Stimulated activated CD8-positive, alpha-beta memory T cell treated with anti-CD3 and anti-CD28 coated beads, Interleukin-4, amount 100 ng/mL, for 4 hours (primary cell): ENCODE results near the gene C2orf42.
"Not testable (repeated sequence)": the region's sequence is repeated elsewhere in the genome, so short reads cannot be mapped to it uniquely, and the experiment has no call there.

Experiments used
- DNase-seq, 2 donors: peaks; one replicate each; pipeline ENCODE4 v3.0.0-alpha.2; 2020; ENCODE audit warnings: low read depth in 2 of 2, low spot score in 1 of 2

C2orf42 gene

GRCh38 chr2:70132244-70133126 is 58.3 kb downstream of the C2orf42 start:
- DNase-seq: no peak

DNA sequence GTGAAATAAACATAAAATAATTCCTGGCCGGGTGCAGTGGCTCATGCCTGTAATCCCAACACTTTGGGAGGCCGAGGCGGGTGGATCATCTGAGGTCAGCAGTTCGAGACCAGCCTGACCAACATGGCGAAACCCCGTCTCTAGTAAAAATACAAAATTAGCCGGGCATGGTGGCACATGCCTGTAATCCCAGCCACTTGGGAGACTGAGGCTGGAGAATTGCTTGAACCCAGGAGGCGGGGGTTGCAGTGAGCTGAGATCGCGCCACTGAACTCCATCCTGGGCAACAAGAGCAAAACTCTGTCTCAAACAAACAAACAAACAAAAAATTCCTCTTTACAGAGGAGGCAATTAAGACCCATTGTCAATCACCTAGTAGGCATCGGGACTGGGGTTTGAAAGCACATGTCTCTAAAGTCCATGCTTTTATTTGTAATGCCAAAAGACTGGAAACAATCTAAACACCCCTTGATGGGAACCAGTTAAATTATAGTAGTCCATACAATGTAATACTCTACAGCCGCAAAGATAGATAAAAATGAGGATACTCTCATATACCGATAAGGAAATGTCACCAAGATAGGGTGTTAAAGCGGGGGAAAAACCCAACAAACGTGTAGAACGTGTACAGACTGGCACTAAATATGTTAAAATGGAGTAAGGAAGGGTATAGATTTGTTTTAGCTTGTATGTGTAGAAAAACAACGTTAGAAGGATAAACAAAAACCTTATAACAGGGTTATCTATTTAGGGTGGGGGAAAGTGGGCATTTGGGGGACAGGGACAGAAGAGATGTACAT is 59.3 kb downstream of the C2orf42 start:
- DNase-seq: not testable (repeated sequence)

GRCh38 chr2:70128005-70128404 is 62.8 kb downstream of the C2orf42 start:
- DNase-seq: no peak

DNA sequence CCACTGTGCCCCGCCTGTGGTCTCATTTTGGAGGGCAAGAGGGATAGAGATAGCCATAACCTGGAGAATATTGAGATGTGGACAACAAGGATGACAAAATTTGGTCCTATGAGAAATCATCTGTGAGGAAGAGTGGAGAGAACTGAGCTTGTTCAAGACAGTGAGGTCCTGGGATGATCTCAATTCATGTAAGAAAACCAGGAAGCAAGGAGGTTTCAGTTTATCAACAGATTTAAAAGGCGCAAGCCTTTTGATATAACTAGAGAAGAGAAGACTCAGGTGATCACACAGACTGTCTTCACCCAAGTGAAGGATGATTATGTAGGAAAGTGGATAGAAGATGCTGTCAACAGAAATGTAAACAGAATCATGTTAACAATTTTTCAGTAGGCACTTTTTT is 64.4 kb downstream of the C2orf42 start:
- no peak for DNase-seq

GRCh38 chr2:70125498-70125898 is 65.3 kb downstream of the C2orf42 start:
- no peak for DNase-seq

DNA sequence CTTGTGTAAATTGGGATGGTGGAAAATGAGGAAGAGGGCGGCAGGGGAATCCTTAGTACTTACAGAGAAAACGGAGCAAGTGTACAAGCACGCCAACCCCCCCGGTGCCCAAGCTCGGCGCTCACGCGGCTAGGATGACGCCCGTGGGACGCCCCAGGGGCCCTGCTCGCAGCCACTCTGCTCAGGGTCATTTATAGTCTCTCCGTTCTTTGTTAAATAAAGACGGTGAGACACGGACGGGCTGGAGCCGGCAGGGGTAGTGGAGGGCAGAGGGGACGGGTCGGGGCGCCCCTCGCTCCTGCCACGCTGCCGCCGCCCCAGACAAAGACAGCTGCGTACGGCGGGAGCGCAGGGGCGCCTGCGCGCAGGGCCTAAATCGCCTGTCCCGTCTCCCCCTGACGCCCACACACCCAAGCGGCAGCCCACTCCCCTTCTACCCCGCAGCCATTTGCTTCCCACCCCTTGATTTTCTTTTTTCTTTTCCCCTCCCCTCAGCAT is 65.8 kb downstream of the C2orf42 start:
- DNase-seq: no peak

GRCh38 chr2:70123829-70124116 is 67.0 kb downstream of the C2orf42 start:
- DNase-seq: no peak

DNA sequence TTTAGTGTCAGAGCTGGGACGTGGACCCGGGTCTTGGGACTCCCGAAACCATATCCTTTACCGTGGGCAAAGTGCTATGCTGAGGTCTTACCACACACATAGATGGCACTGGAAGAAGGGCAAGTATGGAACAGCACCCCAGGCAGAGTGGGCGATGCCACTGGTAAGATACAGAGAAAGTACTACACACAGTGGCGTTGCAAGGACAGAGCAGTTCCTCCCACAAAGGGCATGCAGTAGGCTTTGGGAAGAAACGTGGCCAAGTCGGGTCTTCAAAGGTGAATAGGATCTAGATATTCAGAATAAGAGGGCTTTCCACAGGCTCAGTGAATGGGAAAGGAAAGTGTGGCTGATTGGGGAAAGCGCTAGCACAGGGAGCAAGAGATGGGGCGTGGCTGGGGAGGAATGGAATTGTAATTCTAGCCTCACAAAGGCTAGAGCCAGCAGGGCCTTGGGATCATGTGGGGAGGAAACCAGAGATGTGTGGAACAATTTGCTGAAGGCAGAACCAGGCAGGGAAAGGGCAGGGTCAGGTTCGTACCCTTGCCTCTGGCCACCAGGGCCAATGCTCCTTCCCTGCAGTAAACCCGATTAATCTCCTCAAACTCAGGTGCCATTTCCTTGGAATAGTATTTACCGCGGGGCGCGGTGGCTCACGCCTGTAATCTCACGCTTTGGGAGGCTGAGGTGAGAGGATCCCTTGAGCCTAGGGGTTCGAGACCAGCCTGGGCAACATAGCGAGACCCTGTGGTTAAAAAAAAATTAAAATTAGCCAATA is 67.6 kb downstream of the C2orf42 start:
- DNase-seq: no peak

DNA sequence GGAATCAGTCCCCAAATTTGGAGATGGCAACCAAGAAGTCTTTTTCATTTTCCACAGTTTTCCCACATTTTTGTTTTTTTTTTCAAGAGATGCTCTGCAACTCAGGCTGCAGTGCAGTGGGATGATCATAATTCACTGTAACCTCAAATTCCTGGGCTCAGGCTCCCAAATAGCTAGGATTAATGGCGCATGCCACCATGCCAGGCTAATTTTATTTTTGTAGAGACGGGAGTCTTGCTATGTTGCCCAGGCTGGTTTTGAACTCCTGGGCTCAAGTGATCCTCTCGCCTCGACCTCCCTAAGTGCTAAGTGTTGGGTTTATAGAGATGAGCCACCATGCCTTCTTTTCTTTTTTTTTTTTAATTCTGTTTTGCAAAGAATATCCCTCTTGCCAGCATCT is 68.3 kb downstream of the C2orf42 start:
- no peak for DNase-seq

DNA sequence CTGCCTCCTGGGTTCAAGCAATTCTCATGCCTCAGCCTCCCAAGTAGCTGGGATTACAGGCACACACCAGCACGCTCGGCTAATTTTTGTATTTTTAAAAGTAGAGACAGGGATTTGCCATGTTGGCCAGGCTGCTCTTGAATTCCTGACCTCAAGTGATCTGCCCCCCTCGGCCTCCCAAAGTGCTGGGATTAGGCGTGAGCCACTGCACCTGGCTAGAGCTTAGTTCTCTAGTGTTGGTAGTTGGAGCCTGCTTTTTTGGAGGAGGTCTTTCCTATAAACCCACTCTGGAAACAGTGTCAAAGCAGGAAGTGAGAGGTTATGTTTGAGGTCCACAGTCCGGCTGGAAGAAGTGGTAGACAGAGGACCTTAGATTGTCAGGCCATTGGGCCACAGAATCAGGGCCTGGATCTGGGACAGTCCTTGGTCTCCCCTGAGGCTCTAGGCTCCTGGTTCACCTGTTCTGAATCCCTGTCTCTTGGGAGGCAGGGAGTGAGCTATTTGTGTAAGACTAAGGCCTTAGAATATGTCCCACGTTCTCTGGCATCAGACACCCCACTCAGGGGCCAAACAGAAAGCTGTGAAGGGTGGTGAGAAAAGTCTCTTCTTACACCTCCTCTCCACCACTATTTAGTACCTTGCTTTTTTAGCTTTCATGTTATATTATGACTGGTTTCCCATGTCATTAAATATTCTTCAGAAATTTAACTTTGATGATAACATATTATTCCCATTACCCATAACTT is 69.0 kb downstream of the C2orf42 start:
- no peak for DNase-seq

GRCh38 chr2:70118798-70119454 is 71.9 kb downstream of the C2orf42 start:
- DNase-seq: no peak

- DNase-seq: no peak
These were observed 73.8 kb downstream of the C2orf42 start for GRCh38 chr2:70116936-70117552.

- DNase-seq: no peak
These were observed 75.0 kb downstream of the C2orf42 start for GRCh38 chr2:70115646-70116442.

DNA sequence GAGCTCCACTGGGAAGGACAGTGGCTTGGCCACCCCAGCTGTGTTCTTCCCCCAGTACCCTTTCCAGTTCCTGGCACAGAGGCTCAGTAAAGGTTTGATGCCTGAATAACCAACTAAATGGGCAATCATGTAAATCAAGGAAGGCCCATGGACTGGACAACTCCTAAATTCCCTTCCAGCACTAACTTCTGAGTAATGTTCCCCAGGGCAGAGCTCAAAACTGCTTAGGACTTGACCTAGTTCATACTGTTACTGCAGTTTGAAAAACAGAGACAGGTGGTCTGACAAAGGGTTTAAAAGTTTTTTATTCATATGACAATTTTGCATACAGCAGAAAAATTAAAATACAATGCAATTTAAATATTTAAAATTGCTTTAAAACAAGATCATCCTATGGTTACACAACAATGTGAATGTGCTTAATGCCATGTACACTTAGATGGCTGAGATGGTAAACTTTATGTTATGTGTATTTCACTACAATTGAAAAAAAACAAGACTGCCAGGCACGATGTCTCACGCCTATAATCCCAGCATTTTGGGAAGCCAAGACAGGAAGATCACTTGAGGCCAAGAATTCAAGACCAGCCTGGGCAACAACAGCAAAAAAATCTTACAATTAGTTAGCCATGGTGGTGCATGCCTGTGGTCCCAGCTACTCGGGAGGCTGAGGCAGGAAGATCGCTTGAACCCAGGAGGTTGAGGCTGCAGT is 77.3 kb downstream of the C2orf42 start:
- no peak for DNase-seq

- DNase-seq: no peak
These were observed 78.8 kb downstream of the C2orf42 start for GRCh38 chr2:70111752-70112591.

- DNase-seq: not testable (repeated sequence)
These were observed 80.4 kb downstream of the C2orf42 start for GRCh38 chr2:70110397-70110796.

DNA sequence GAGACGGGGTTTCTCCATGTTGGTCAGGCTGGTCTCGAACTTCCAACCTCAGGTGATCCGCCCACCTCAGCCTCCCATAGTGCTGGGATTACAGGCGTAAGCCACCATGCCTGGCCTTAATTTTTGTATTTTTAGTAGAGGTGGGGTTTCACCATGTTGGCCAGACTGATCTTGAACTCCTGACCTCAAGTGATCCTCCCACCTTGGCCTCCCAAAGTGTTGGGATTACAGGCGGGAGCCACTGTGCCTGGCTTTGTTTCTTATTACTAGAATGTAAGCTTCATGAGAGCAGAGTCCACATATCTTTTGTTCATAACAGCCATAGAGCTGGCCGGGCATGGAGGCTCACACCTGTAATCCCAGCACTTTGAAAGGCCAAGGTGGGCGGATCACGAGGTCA is 84.7 kb downstream of the C2orf42 start:
- DNase-seq: not testable (repeated sequence)
